GM12878 (cell line): ENCODE results near the gene PTBP3. TPM values are rescaled to one million over a fixed set of nuclear protein-coding genes. Genes with fewer than 3 reads are reported as not detected.

Experiments used
- EGR1 ChIP-seq, 2 experiments: IDR thresholded peaks; 1 replicate in 1 of 2; 2 replicates in 1 of 2; pipeline ENCODE4 v1.6.1; 2011 to 2012; ENCODE audit warnings: low read depth in 2 of 2, low read length in 2 of 2, borderline replicate concordance in 1 of 2, mild to moderate bottlenecking in 1 of 2, moderate library complexity in 1 of 2
- HDAC2 ChIP-seq: fragments of 200-600 bp; sonication (generic); IDR thresholded peaks from 2 replicates; pipeline ENCODE4 v1.6.1; 2017
- IKZF2 ChIP-seq, 2 experiments: fragments of 450-650 bp; IDR thresholded peaks; 2 replicates each; pipeline ENCODE4 v1.6.1; 2017; ENCODE audit warnings: mild to moderate bottlenecking in 2 of 2, moderate library complexity in 2 of 2
- polyA plus RNA-seq, 11 experiments: library from polyadenylated mRNA; depleted of rRNA in 4 of 11; unstranded in 6 of 11; stranded (reverse) in 5 of 11; fragments of >200 nt; fragmentation: Nextera tagmentation in 4 of 11; fragmentation: Illumina TruSeq in 1 of 11; extraction: Ambion mirVana in 4 of 11; extraction: Trizol in 1 of 11; gene quantifications; 1 replicate in 1 of 11; 2 replicates in 10 of 11; pipeline versions ENCODE4 v1.2.1 to v1.2.3, GENCODE V29; 2011 to 2016; ENCODE audit warnings: inconsistent platforms in 2 of 11, missing spikeins in 2 of 11, low read depth in 1 of 11
- total RNA-seq, 4 experiments: library from RNA; depleted of rRNA in 3 of 4; stranded (reverse); fragments of >200 nt in 3 of 4; fragmentation: Illumina TruSeq in 1 of 4; extraction: Trizol in 1 of 4; gene quantifications; 2 replicates each; pipeline versions ENCODE4 v1.2.1 to v1.2.3, GENCODE V29; 2013 to 2021
- TF ChIP-seq, protein P1 (sequence below): IDR thresholded peaks from 2 replicates; pipeline ENCODE4 v1.6.1; 2011; ENCODE audit warnings: low read depth, mild to moderate bottlenecking, low read length, moderate library complexity, borderline replicate concordance; ENCODE audit errors: extremely low read depth
- TF ChIP-seq, protein P2 (sequence below): fragments of 450-650 bp; IDR thresholded peaks from 2 replicates; pipeline ENCODE4 v1.6.1; 2017; ENCODE audit warnings: borderline replicate concordance
- TF ChIP-seq, protein P3 (sequence below): fragments of 450-650 bp; IDR thresholded peaks from 2 replicates; pipeline ENCODE4 v1.6.1; 2018; ENCODE audit warnings: borderline replicate concordance, mild to moderate bottlenecking; ENCODE audit not compliant: partially characterized antibody
- TF ChIP-seq, protein P4 (sequence below): fragments of 450-650 bp; conservative IDR thresholded peaks from 2 replicates; pipeline ENCODE4 v1.6.1; 2017; ENCODE audit warnings: mild to moderate bottlenecking, moderate library complexity

Gene PTBP3
- total and polyA plus RNA-seq, 10 of the 15 experiments (the other 5 are each of a cell fraction or from before 2014, with no cell fraction given) = 12.5 to 104 (median 52.7) TPM

DNA sequence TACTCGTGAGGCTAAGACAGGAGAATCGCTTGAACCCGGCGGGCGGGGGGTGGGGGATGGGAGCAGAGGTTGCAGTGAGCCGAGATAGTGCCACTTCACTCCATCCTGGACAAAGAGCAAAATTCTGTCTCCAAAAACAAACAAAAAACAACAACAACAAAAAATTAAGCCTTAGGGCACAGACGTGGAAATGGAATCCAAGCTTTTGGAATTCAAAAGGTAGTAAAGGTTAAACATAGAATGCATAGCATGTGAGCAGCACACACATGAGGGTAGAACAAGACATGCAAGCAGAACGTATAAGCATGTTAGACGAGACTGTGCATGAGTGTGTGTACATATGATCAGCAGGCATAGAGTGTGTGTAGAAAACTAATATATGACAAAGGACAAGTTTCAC, 68.0 kb downstream of the PTBP3 start (continued):
- TF ChIP-seq HDAC2 = no peak
- TF ChIP-seq, protein P1, sequence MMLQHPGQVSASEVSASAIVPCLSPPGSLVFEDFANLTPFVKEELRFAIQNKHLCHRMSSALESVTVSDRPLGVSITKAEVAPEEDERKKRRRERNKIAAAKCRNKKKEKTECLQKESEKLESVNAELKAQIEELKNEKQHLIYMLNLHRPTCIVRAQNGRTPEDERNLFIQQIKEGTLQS = no peak
- no peak for TF ChIP-seq IKZF2 (IDR thresholded peaks at IDR 0.05)
- TF ChIP-seq, protein P2, sequence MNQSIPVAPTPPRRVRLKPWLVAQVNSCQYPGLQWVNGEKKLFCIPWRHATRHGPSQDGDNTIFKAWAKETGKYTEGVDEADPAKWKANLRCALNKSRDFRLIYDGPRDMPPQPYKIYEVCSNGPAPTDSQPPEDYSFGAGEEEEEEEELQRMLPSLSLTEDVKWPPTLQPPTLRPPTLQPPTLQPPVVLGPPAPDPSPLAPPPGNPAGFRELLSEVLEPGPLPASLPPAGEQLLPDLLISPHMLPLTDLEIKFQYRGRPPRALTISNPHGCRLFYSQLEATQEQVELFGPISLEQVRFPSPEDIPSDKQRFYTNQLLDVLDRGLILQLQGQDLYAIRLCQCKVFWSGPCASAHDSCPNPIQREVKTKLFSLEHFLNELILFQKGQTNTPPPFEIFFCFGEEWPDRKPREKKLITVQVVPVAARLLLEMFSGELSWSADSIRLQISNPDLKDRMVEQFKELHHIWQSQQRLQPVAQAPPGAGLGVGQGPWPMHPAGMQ = no peak
- TF ChIP-seq, protein P3, sequence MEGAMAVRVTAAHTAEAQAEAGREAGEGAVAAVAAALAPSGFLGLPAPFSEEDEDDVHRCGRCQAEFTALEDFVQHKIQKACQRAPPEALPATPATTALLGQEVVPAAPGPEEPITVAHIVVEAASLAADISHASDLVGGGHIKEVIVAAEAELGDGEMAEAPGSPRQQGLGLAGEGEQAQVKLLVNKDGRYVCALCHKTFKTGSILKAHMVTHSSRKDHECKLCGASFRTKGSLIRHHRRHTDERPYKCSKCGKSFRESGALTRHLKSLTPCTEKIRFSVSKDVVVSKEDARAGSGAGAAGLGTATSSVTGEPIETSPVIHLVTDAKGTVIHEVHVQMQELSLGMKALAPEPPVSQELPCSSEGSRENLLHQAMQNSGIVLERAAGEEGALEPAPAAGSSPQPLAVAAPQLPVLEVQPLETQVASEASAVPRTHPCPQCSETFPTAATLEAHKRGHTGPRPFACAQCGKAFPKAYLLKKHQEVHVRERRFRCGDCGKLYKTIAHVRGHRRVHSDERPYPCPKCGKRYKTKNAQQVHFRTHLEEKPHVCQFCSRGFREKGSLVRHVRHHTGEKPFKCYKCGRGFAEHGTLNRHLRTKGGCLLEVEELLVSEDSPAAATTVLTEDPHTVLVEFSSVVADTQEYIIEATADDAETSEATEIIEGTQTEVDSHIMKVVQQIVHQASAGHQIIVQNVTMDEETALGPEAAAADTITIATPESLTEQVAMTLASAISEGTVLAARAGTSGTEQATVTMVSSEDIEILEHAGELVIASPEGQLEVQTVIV = no peak
- no peak for TF ChIP-seq EGR1 (IDR thresholded peaks at IDR 0.05; ENCODE audit: borderline replicate concordance in 1 of 2, low read depth in 2 of 2, low read length in 2 of 2)
- TF ChIP-seq, protein P4, sequence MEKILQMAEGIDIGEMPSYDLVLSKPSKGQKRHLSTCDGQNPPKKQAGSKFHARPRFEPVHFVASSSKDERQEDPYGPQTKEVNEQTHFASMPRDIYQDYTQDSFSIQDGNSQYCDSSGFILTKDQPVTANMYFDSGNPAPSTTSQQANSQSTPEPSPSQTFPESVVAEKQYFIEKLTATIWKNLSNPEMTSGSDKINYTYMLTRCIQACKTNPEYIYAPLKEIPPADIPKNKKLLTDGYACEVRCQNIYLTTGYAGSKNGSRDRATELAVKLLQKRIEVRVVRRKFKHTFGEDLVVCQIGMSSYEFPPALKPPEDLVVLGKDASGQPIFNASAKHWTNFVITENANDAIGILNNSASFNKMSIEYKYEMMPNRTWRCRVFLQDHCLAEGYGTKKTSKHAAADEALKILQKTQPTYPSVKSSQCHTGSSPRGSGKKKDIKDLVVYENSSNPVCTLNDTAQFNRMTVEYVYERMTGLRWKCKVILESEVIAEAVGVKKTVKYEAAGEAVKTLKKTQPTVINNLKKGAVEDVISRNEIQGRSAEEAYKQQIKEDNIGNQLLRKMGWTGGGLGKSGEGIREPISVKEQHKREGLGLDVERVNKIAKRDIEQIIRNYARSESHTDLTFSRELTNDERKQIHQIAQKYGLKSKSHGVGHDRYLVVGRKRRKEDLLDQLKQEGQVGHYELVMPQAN = no peak
